Coronary artery (tissue), 2 donors: Measurements from ENCODE around the gene RICTOR.

Experiments used
- DNase-seq: peaks from one replicate; pipeline ENCODE4 v3.0.0-alpha.2; 2017; ENCODE audit warnings: low spot score
- H3K27ac ChIP-seq, 2 donors: fragments of 200-600 bp; sonication (generic); one replicate each; pipeline ENCODE4 v1.5.1; 2016 to 2019
- H3K4me3 ChIP-seq: fragments of 200-600 bp; sonication (generic); 2 replicates; pipeline ENCODE4 v1.5.1; 2016; ENCODE audit warnings: mild to moderate bottlenecking, moderate library complexity
- CTCF ChIP-seq: fragments of 200-600 bp; sonication (generic); IDR thresholded peaks from one replicate; pipeline ENCODE4 v1.5.1; 2019; ENCODE audit warnings: antibody characterized with exemption

The RICTOR gene

GRCh38 chr5:39107350-39107749, 33.2 kb upstream of the RICTOR start:
- no peak for TF ChIP-seq CTCF
- Histone ChIP-seq H3K27ac (no peak overlapping the region), H3K4me3 (no peak overlapping the region)
- no peak for DNase-seq

GRCh38 chr5:39106322-39106721, 32.1 kb upstream of the RICTOR start:
- Histone ChIP-seq H3K4me3 (no peak overlapping the region), H3K27ac (no peak overlapping the region)
- TF ChIP-seq CTCF: no peak
- no peak for DNase-seq

- Histone ChIP-seq H3K4me3 (no peak overlapping the region), H3K27ac (no peak overlapping the region)
- DNase-seq: no peak
- no peak for TF ChIP-seq CTCF
These were observed 30.0 kb upstream of the RICTOR start for GRCh38 chr5:39104221-39104620.

- no peak overlapping the region for H3K4me3 ChIP-seq
- TF ChIP-seq CTCF: no peak
- no peak for DNase-seq
- no peak overlapping the region for H3K27ac ChIP-seq
These were observed 28.5 kb upstream of the RICTOR start for GRCh38 chr5:39102684-39103155.

GRCh38 chr5:39100851-39101396, 26.7 kb upstream of the RICTOR start:
- no peak for TF ChIP-seq CTCF
- Histone ChIP-seq H3K4me3 (no peak overlapping the region), H3K27ac (no peak overlapping the region)
- no peak for DNase-seq

- no peak overlapping the region for H3K27ac ChIP-seq
- TF ChIP-seq CTCF: no peak
- DNase-seq: no peak
- H3K4me3 ChIP-seq: no peak overlapping the region
These were observed 26.2 kb upstream of the RICTOR start for GRCh38 chr5:39100301-39100850.

- Histone ChIP-seq H3K27ac (no peak overlapping the region), H3K4me3 (no peak overlapping the region)
- no peak for TF ChIP-seq CTCF
- no peak for DNase-seq
These were observed 25.6 kb upstream of the RICTOR start for GRCh38 chr5:39099831-39100230.
